ENCODE results near the gene GLDC.

Gene GLDC

GRCh38 chr9:6614489-6614888 is 31.0 kb downstream of the GLDC start:
- Histone ChIP-seq H3K27me3 (ENCODE audit: low read depth, low read length) (no peaks in the 10 kb centered on the region; the same call in 1 of the 2 replicates), H2AFZ (ENCODE audit: low read depth, low read length) (no peak overlapping the region)
- TF ChIP-seq CTCF (IDR thresholded peaks at IDR 0.05; ENCODE audit: low read depth, low read length): no peak
- TF ChIP-seq EZH2phosphoT487 (IDR thresholded peaks at IDR 0.05; ENCODE audit: low read depth): no peak

GRCh38 chr9:6611865-6612264 is 33.7 kb downstream of the GLDC start:
- Histone ChIP-seq H4K20me1 (ENCODE audit: insufficient read depth, low read length) (no peaks in the 10 kb centered on the region), H3K27ac (ENCODE audit: low read length) (no peak overlapping the region), H3K4me1 (ENCODE audit: low read length) (peaks cover 3% of the 10 kb centered on the region), H3K4me2 (ENCODE audit: low read length) (no peak overlapping the region), H3K27me3 (ENCODE audit: low read depth, low read length) (no peaks in the 10 kb centered on the region), H2AFZ (ENCODE audit: low read depth, low read length) (no peak overlapping the region), H3K4me3 (ENCODE audit: low read length) (no peak overlapping the region), H3K36me3 (replicated peaks; ENCODE audit: low read depth, low read length) (no peaks in the 10 kb centered on the region), H3K9me3 (ENCODE audit: insufficient read depth, low read length) (no peaks in the 10 kb centered on the region), H3K79me2 (ENCODE audit: low read length) (no peaks in the 10 kb centered on the region), H3K9ac (ENCODE audit: low read length) (no peak overlapping the region)
- no peak for TF ChIP-seq EZH2phosphoT487 (IDR thresholded peaks at IDR 0.05; ENCODE audit: low read depth)
- no peak for TF ChIP-seq CTCF (IDR thresholded peaks at IDR 0.05; ENCODE audit: low read depth, low read length)

More at GRCh38 chr9:6614489-6614888, 31.0 kb downstream of the GLDC start:
- Histone ChIP-seq H3K79me2 (ENCODE audit: low read length) (no peaks in the 10 kb centered on the region), H3K4me3 (ENCODE audit: low read length) (no peak overlapping the region), H3K36me3 (replicated peaks; ENCODE audit: low read depth, low read length) (no peaks in the 10 kb centered on the region), H3K4me2 (ENCODE audit: low read length) (no peak overlapping the region), H4K20me1 (ENCODE audit: insufficient read depth, low read length) (no peaks in the 10 kb centered on the region), H3K27ac (ENCODE audit: low read length) (no peak overlapping the region), H3K9ac (ENCODE audit: low read length) (no peak overlapping the region), H3K4me1 (ENCODE audit: low read length) (peaks cover 25% of the 10 kb centered on the region), H3K9me3 (ENCODE audit: insufficient read depth, low read length) (no peaks in the 10 kb centered on the region)

- H3K27ac ChIP-seq (ENCODE audit: low read length): no peak overlapping the region
- TF ChIP-seq EZH2phosphoT487 (IDR thresholded peaks at IDR 0.05; ENCODE audit: low read depth): no peak
- no peak for TF ChIP-seq CTCF (IDR thresholded peaks at IDR 0.05; ENCODE audit: low read depth, low read length)
Measured at GRCh38 chr9:6610073-6610472, 35.5 kb downstream of the GLDC start.

GRCh38 chr9:6609497-6610016 is 36.0 kb downstream of the GLDC start:
- no peaks in the 10 kb centered on the region for H3K79me2 ChIP-seq (ENCODE audit: low read length)
- no peak overlapping the region for H3K27ac ChIP-seq (ENCODE audit: low read length)
- H3K4me2 ChIP-seq (ENCODE audit: low read length): no peak overlapping the region
- no peaks in the 10 kb centered on the region for H3K36me3 ChIP-seq (replicated peaks; ENCODE audit: low read depth, low read length)
- TF ChIP-seq CTCF (IDR thresholded peaks at IDR 0.05; ENCODE audit: low read depth, low read length) (no peak), EZH2phosphoT487 (IDR thresholded peaks at IDR 0.05; ENCODE audit: low read depth) (no peak)
- H4K20me1 ChIP-seq (ENCODE audit: insufficient read depth, low read length): no peaks in the 10 kb centered on the region
- no peaks in the 10 kb centered on the region for H3K27me3 ChIP-seq (ENCODE audit: low read depth, low read length)
- no peak overlapping the region for H3K4me3 ChIP-seq (ENCODE audit: low read length)
- no peaks in the 10 kb centered on the region for H3K9me3 ChIP-seq (ENCODE audit: insufficient read depth, low read length)
- H3K4me1 ChIP-seq (ENCODE audit: low read length): peaks cover 10% of the 10 kb centered on the region
- no peak overlapping the region for H2AFZ ChIP-seq (ENCODE audit: low read depth, low read length)
- no peak overlapping the region for H3K9ac ChIP-seq (ENCODE audit: low read length)

More at GRCh38 chr9:6610073-6610472, 35.5 kb downstream of the GLDC start:
- no peak overlapping the region for H2AFZ ChIP-seq (ENCODE audit: low read depth, low read length)
- H3K36me3 ChIP-seq (replicated peaks; ENCODE audit: low read depth, low read length): no peaks in the 10 kb centered on the region
- H3K9me3 ChIP-seq (ENCODE audit: insufficient read depth, low read length): no peaks in the 10 kb centered on the region
- H3K4me1 ChIP-seq (ENCODE audit: low read length): peaks cover 5% of the 10 kb centered on the region
- H3K4me3 ChIP-seq (ENCODE audit: low read length): no peak overlapping the region
- no peaks in the 10 kb centered on the region for H3K79me2 ChIP-seq (ENCODE audit: low read length)
- no peak overlapping the region for H3K9ac ChIP-seq (ENCODE audit: low read length)
- H3K27me3 ChIP-seq (ENCODE audit: low read depth, low read length): no peaks in the 10 kb centered on the region
- no peak overlapping the region for H3K4me2 ChIP-seq (ENCODE audit: low read length)
- no peaks in the 10 kb centered on the region for H4K20me1 ChIP-seq (ENCODE audit: insufficient read depth, low read length)

Data from OCI-LY3 (cell line).